D721Med (cell line): Measurements from ENCODE around the gene ALDH5A1.

Source experiments
- DNase-seq: peaks from one replicate; pipeline ENCODE4 v3.0.0; 2011; ENCODE audit warnings: low spot score; ENCODE audit not compliant: insufficient read length
- FAIRE-seq: peaks from 2 replicates; lab custom pipeline; 2011; peaks lifted over from hg19 to GRCh38; lab: Jason Lieb, UNC
- TF ChIP-seq, protein P1 (sequence below): IDR thresholded peaks from 2 replicates; pipeline ENCODE4 v1.5.1; 2012; ENCODE audit warnings: mild to moderate bottlenecking, control low read depth; ENCODE audit not compliant: insufficient read depth; ENCODE audit errors: missing control alignments

ALDH5A1 gene

DNA sequence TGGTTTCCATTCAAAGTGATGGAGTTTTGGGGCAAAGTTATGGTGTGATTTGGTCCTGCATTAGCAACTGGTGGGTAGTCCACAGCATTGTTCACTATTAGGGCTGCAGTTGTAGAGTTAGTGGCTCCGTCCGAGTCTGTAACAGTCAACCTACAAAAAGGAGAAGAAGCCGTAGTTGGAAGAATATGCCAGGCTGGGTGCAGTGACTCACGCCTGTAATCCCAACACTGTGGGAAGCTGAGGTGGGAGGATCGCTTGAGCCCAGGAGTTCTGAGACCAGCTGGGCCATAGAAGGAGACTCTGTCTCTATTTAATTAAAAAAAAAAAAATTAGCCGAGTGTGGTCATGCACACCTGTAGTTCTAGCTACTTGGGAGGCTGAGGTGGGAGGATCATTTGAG, 81.7 kb downstream of the ALDH5A1 start:
- DNase-seq (no peak), FAIRE-seq (no peak)
- TF ChIP-seq, protein P1, sequence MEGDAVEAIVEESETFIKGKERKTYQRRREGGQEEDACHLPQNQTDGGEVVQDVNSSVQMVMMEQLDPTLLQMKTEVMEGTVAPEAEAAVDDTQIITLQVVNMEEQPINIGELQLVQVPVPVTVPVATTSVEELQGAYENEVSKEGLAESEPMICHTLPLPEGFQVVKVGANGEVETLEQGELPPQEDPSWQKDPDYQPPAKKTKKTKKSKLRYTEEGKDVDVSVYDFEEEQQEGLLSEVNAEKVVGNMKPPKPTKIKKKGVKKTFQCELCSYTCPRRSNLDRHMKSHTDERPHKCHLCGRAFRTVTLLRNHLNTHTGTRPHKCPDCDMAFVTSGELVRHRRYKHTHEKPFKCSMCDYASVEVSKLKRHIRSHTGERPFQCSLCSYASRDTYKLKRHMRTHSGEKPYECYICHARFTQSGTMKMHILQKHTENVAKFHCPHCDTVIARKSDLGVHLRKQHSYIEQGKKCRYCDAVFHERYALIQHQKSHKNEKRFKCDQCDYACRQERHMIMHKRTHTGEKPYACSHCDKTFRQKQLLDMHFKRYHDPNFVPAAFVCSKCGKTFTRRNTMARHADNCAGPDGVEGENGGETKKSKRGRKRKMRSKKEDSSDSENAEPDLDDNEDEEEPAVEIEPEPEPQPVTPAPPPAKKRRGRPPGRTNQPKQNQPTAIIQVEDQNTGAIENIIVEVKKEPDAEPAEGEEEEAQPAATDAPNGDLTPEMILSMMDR = no peak

DNA sequence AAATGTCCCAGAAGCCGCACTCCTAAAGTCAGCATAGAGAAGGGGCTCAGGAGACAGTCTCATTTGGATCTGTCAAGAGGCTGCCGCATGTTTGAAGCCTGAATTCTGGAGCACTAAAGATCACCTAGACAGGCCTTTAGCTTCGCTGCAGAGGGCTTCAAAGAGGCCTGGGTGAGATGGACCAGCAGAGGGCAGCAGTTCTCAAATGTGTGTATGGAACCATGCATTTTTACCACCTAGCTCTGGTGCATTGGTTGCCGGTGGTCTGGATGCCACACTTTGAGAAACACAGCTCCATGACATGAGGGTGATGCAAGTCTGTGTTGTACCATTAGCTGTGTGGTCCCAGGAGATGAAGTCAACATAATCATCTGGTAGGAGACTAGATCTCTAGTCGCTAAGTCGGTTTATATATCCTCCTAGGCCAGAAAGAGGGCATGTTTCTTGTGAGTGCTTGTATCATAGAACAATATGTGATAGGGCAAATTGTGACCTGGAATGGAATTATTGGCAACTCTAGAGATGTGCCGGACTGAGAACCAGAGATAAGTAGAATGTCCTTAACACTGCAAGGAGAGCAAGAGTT, 86.4 kb downstream of the ALDH5A1 start:
- FAIRE-seq (no peak), DNase-seq (no peak)
- TF ChIP-seq, protein P1 = peak; percentile 79

DNA sequence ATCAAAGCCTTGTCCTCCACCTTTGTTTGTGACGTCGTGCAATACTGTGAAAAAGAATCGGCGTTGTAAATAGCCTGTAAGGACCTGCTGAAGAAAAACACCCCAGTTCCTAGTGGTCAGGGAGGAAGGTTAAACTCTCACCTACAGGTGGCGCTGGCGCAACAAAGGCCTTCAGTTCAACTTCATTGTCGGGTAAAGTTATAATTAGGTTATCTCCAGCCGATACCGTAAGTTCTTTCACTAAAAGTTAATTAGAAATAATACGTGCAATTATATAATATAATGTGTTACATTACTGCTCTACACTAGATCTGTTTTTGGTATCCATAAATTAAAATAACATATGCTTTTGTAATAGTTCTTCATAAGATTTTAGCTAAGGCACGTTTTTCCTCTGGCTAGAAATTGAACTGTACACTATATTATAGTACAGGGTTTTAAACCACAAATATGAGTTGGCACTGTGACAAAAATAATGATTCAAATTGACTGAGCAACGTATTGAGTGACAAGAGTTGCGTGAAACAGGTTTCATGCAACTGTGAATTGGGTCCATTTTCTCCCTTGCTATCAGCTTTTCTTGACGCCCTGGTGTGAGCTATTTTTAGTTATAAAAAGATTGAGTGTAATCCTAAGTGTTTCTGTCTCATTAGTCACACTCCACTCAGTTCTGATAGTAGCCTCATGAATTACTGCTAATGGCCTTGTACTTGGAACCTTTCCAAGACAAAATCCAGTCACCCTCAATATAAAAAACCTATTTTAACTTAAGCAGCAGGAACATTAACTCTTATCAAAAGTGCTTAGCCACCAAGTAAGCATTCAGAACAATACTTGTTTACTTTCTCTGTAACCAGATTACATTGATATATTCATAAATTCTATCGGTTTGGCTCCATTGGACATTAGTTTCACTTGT, 89.0 kb downstream of the ALDH5A1 start:
- FAIRE-seq (peak; percentile 51), DNase-seq (no peak)
- TF ChIP-seq, protein P1 = peak; percentile 78

DNA sequence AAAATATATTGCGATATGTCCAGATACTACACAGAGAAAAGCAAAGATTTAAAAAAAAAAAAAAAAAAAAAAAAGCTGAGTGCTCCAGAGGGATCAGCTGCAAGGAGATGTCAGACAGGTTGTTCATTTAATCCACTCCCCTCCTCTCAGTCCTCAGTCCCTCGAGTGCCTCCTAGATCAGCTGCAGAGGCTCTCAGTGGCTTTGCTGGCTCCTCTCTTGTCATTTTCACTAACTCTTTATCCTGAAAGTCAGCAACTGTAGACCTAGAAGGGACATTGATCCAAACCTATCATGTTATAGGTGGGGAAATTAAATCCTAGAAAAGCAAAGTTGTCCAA, 89.6 kb downstream of the ALDH5A1 start:
- DNase-seq (no peak), FAIRE-seq (no peak)

More for the DNA sequence above, 89.6 kb downstream of the ALDH5A1 start:
- TF ChIP-seq, protein P1 = no peak
